Activated B cell treated with CpG ODN at 0.5 μM for 24 hours (primary cell): Measurements from ENCODE around the gene SLC25A14. TPM values are rescaled to one million over a fixed set of nuclear protein-coding genes. Genes with fewer than 3 reads are reported as not detected.
"Not testable (repeated sequence)": the region's sequence is repeated elsewhere in the genome, so short reads cannot be mapped to it uniquely, and the experiment has no call there.

ENCODE experiments used
- ATAC-seq: fragments of 200-7000 bp; cut with Tn5 transposase; one replicate; pipeline ENCODE4 v1.10.0; 2021; ENCODE audit warnings: low read depth, mild to moderate bottlenecking, moderate library complexity
- CTCF ChIA-PET: fragments of 350-600 bp; sonication (Branson Sonifier 250); formaldehyde crosslinking; loops from one replicate; lab custom pipeline; 2021; ENCODE audit warnings: antibody characterized with exemption; lab: Charles Lee
- POLR2A ChIA-PET: fragments of 350-600 bp; sonication (Branson Sonifier 250); formaldehyde crosslinking; loops from one replicate; lab custom pipeline; 2021; ENCODE audit warnings: antibody characterized with exemption; lab: Charles Lee
- DNase-seq: peaks from one replicate; pipeline ENCODE4 v3.0.0; 2022
- H3K27ac Mint-ChIP-seq: one replicate; pipeline ENCODE4 v1.8.0; 2020; ENCODE audit warnings: mixed read lengths
- H3K27me3 Mint-ChIP-seq: one replicate; pipeline ENCODE4 v1.8.0; 2021; ENCODE audit warnings: mixed read lengths
- H3K36me3 Mint-ChIP-seq: one replicate; pipeline ENCODE4 v1.8.0; 2021; ENCODE audit warnings: low read depth, mixed read lengths
- H3K4me1 Mint-ChIP-seq: one replicate; pipeline ENCODE4 v1.8.0; 2021; ENCODE audit warnings: mixed read lengths
- H3K4me3 Mint-ChIP-seq: one replicate; pipeline ENCODE4 v1.8.0; 2020; ENCODE audit warnings: mild to moderate bottlenecking, mixed read lengths
- H3K9me3 Mint-ChIP-seq: one replicate; pipeline ENCODE4 v1.8.0; 2020; ENCODE audit warnings: mixed read lengths
- intact Hi-C: fragments of 100-400 bp; cut with micrococcal nuclease; formaldehyde crosslinking; loops from one replicate; pipeline ENCODE4 v1.15.1; 2024
- total RNA-seq: library from RNA; stranded (reverse); gene quantifications from 2 replicates; pipeline ENCODE4 v1.2.3, GENCODE V29; 2022
- TF ChIP-seq, protein P1 (sequence below): fragments of 200-600 bp; IDR thresholded peaks from one replicate; pipeline ENCODE4 v1.8.0; 2022; ENCODE audit warnings: antibody characterized with exemption, mild to moderate bottlenecking

Gene SLC25A14
- total RNA-seq, 1 donor from 2014 or later = 13.8 TPM

DNA sequence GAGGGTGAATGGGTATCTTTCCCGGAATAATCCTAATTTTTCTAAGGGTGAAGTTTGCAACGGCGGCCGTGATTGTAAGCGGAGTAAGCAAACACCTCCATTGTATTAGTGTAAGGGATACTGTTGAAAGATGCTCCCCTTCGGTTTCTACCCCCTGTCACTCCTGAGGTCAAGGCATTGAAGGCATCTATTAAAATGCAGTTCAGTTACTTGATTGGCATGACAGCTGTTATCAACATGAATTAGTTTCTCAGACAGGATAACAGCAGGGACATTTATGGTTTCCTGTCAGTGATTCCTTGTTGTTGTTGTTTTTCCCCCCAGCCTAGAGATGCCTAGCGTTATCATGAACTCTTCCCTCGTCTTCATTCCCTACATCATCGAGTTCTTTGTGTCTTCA lies 552 bp downstream of the SLC25A14 start:
- TF ChIP-seq, protein P1, sequence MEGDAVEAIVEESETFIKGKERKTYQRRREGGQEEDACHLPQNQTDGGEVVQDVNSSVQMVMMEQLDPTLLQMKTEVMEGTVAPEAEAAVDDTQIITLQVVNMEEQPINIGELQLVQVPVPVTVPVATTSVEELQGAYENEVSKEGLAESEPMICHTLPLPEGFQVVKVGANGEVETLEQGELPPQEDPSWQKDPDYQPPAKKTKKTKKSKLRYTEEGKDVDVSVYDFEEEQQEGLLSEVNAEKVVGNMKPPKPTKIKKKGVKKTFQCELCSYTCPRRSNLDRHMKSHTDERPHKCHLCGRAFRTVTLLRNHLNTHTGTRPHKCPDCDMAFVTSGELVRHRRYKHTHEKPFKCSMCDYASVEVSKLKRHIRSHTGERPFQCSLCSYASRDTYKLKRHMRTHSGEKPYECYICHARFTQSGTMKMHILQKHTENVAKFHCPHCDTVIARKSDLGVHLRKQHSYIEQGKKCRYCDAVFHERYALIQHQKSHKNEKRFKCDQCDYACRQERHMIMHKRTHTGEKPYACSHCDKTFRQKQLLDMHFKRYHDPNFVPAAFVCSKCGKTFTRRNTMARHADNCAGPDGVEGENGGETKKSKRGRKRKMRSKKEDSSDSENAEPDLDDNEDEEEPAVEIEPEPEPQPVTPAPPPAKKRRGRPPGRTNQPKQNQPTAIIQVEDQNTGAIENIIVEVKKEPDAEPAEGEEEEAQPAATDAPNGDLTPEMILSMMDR = no peak
- no peak for ATAC-seq
- ChIA-PET POLR2A (interaction anchor here (0.9 to 1.0 kb wide), 2 partner anchors 61 to 563 kb away, joined by 3 to 9 read pairs; partner anchors contain the start of genes ENOX2 and RBMX2), CTCF (no interaction called here)
- no peak for DNase-seq
- intact Hi-C loops = no loop called here
- H3K27me3 Mint-ChIP-seq = no peaks in the 10 kb centered on the region
- H3K27ac Mint-ChIP-seq = peak overlapping the region; percentile 76
- peaks cover 5% of the 10 kb centered on the region for H3K36me3 Mint-ChIP-seq
- peak overlapping the region; percentile 93 for H3K4me3 Mint-ChIP-seq
- H3K4me1 Mint-ChIP-seq = peaks cover 17% of the 10 kb centered on the region
- H3K9me3 Mint-ChIP-seq = no peaks in the 10 kb centered on the region

DNA sequence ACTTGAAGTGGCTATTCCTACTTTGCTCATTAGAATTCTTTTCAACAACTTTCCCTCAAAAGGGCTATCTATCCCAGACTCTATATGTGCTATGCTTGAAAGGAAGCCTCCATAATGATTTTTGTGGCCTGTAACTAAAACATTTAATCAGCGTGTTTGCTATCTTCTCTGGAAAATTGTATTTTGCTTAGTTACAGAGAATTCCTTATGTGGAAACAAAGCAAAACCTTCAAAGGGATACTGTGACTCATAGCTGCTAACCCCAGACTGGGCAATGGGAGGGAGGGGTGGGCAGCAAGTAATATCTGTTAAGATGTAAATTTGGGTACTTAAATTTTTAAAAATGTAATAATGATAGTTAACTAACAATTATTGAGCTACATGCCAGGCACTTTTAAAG lies 3.7 kb downstream of the SLC25A14 start:
- no peak for DNase-seq
- Mint-ChIP-seq H3K4me3 (no peak overlapping the region), H3K36me3 (peaks cover 5% of the 10 kb centered on the region), H3K4me1 (peaks cover 17% of the 10 kb centered on the region), H3K9me3 (no peaks in the 10 kb centered on the region), H3K27me3 (no peaks in the 10 kb centered on the region), H3K27ac (no peak overlapping the region)
- POLR2A ChIA-PET = interaction anchor here (0.6 kb wide), 1 partner anchor 10 kb away, joined by 3 read pairs; no protein-coding TSS in a partner anchor
- ATAC-seq = no peak
- intact Hi-C loops = no loop called here
- CTCF ChIA-PET = no interaction called here
- TF ChIP-seq, protein P1 = no peak

DNA sequence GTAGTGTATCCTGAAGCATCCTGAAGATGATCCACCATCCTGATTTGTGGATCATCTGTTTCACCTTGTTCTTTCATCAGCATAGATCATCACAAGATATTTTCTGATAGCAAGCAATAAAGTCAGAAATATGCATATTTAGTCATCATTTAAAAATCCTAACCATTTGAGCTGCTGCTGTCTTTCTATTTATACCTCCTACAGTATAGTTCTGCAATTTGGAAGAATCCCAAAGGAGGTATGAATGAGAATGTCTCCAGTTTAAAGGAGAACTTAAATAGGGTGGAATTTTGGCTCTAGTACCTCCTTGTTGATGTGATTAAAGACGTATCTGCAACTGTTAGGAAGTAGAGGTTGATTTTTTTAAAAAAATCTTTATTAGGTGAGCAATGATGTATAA lies 7.6 kb downstream of the SLC25A14 start:
- Mint-ChIP-seq H3K9me3 (no peaks in the 10 kb centered on the region), H3K4me1 (no peaks in the 10 kb centered on the region), H3K27ac (no peak overlapping the region), H3K27me3 (no peaks in the 10 kb centered on the region), H3K36me3 (peaks cover 14% of the 10 kb centered on the region), H3K4me3 (no peak overlapping the region)
- ATAC-seq (no peak), DNase-seq (no peak)
- TF ChIP-seq, protein P1 = no peak
- intact Hi-C loops = no loop called here
- POLR2A ChIA-PET = no interaction called here
- CTCF ChIA-PET = no interaction called here

DNA sequence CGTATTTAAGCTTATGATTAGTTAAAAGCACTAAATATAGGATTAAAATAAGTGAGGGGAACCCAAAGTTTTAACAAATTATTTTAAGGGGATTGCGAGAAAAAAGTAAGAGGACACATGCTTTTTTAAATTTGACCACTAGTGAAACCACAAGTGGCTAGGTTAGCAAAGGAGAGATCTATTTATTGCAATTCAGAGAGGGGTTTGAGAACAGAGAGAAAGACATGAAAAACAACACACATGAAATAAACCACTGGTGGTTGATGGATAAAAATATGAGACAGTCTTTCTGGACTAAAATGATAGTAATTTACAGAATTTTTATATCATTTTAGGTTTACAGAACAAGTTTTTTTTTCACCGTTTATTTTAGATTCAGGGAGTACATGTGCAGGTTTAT lies 11.8 kb downstream of the SLC25A14 start:
- no peak for ATAC-seq
- ChIA-PET CTCF (no interaction called here), POLR2A (no interaction called here)
- Mint-ChIP-seq H3K4me3 (no peak overlapping the region), H3K27me3 (no peaks in the 10 kb centered on the region), H3K36me3 (peaks cover 30% of the 10 kb centered on the region), H3K27ac (no peak overlapping the region), H3K4me1 (no peaks in the 10 kb centered on the region), H3K9me3 (no peaks in the 10 kb centered on the region)
- intact Hi-C loops = no loop called here
- no peak for DNase-seq
- TF ChIP-seq, protein P1 = no peak

DNA sequence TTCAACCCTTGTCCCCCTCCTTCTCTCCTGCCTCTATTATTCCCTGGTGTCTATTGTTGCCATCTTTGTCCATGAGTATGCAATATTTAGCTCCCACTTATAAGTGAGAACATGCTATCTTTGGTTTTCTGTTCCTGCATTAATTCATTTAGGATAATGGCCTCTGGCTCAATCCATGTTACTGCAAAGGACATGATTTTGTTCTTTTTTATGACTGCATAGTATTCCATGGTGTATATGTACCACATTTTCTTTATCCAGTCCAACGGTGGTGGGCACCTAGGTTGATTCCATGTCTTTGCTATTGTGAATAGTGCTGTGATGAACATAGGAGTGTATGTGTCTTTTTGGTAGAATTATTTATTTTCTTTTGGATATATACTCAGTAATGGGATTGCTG lies 12.3 kb downstream of the SLC25A14 start:
- H3K4me3 Mint-ChIP-seq, ATAC-seq, DNase-seq, H3K4me1 Mint-ChIP-seq, H3K27ac Mint-ChIP-seq, CTCF ChIA-PET, intact Hi-C loops, H3K27me3 Mint-ChIP-seq, H3K9me3 Mint-ChIP-seq, POLR2A ChIA-PET: not testable (repeated sequence)
- peaks cover 34% of the 10 kb centered on the region for H3K36me3 Mint-ChIP-seq

DNA sequence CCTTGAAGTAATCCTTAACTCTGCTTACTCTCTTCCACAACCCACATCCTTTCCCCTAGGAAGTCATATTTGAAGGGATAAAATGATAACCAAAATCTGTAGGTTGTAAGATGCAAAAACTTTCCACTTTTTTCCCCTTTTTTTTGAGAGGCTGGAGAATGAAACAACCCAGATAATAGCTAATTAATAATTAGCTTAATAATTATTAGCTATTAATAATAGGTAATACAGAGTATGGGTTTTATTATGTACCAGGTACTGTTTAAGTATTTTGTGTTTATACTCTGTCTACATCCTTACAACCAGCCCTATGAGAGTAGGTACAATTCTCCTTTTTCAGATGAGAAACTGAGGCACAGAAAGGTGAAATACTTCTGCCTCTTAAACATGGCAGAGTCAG lies 36.4 kb downstream of the SLC25A14 start:
- CTCF ChIA-PET = no interaction called here

More for the DNA sequence above, 36.4 kb downstream of the SLC25A14 start:
- POLR2A ChIA-PET = no interaction called here
- no peak overlapping the region for H3K27ac Mint-ChIP-seq
- H3K9me3 Mint-ChIP-seq = no peaks in the 10 kb centered on the region
- no peak overlapping the region for H3K4me3 Mint-ChIP-seq
- DNase-seq (no peak), ATAC-seq (no peak)
- TF ChIP-seq, protein P1 = no peak
- no peaks in the 10 kb centered on the region for H3K27me3 Mint-ChIP-seq
- intact Hi-C loops = no loop called here
- H3K4me1 Mint-ChIP-seq = no peaks in the 10 kb centered on the region
- H3K36me3 Mint-ChIP-seq = peaks cover 4% of the 10 kb centered on the region
